ENCODE results near the gene SLX4IP.
A peak's percentile ranks its signal among the peaks of the same experiment; 100 is the strongest.
"Not testable (repeated sequence)": the region's sequence is repeated elsewhere in the genome, so short reads cannot be mapped to it uniquely, and the experiment has no call there.

Gene SLX4IP

DNA sequence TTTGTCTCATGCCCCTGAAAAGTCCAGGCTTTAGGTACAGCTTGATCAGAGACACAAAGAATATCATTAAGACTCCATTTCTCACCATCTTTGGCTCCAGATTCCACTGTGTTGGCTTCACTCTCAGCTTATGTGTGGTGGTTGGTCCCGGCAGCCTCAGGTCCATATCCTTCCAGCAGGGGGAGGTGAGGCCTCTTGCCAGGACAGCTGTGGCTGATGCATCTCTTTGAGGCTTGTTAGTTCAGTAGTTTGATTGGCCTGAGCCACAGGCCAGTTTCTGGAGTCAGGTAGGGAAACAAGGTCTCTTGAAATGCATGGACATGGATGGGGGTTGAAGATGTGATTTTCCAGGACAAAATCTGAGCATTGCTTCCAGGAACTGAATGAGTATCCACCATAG is 176.3 kb downstream of the SLX4IP start:
- peak; percentile 18 for DNase-seq

DNA sequence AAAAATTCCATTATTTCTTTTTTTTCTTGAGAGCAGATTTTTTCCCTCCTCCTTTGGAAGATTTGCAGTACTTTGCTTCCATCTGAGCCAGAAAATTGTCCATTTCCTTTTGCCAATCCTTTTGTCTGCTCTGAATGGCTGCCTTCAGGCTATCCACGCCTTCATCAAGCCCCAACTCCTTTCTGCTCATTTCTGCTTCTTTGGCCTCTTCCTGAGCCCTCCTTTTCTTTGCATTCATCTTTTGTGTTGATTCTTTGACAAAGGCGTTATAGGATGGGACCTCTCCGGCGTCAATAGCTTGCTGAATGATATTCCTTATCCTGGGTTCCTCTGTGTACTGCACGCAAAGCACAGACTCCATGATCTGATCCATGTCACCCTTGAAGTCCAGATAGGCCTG is 178.3 kb downstream of the SLX4IP start:
- not testable (repeated sequence) for DNase-seq

DNA sequence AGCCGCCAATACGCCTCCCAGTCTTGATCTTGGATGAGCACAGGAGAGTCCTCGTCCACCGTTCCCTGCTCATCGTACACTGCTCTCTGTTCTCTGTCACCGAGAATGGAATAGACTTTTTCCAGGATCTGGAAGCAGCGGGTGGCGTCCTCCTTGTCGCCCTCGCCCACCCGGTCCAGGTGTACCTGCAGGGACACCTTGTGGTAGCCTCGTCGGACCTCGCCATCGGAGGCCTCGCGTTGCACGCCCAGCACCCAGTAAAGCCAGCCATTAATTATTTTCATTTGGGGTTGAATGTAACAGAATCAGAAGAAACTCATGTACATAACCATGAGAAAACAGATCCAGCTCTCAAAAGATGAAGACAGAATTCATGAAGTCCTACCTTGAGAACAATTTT is 178.8 kb downstream of the SLX4IP start:
- no peak for DNase-seq

DNA sequence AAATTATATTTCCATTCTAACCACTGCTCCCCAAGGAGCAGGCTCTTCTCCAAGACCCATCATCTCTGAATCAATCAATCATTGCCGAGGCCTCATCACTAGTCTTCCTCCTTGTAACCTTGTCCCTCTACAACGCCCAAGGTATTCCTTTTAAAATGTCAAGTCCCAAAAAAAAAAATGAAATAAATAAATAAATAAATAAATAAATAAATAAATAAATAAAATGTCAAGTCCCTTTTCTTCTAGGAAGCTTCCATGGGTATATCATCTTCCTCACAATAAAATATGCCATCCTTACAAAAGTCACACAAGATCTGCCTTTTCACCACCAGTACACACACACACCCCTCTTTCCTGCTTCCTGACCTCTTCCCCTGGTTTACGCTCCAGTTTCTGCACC is 181.1 kb downstream of the SLX4IP start:
- DNase-seq = no peak

DNA sequence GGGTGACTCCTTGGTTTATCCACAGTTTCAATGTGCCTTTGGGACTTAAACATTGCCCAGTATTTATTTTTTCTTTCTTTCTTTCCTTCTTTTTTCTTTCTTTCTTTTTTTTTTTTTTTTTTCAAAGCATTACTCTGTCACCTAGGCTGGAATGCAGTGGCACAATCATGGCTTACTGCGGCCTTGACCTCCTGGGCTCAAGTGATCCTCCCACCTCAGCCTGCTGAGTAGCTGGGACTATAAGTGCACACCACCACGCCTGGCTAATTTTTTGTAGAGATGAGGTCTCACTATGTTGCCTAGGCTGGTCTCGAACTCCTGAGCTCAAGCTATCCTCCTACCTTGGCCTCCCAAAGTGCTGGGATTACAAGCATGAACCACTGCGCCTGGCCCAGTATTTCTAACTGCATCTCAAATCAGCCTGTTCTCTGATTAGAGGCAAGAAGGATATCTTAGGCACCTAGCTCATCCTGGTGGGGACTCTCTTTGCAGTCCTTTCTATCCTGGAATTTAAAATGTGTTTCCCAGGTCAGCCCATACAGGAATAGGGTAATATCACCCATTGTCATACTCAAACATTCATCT is 182.5 kb downstream of the SLX4IP start:
- DNase-seq = not testable (repeated sequence)

GRCh38 chr20:10618611-10619245 is 183.6 kb downstream of the SLX4IP start:
- no peak for DNase-seq

GRCh38 chr20:10619427-10619826 is 184.3 kb downstream of the SLX4IP start:
- no peak for DNase-seq

DNA sequence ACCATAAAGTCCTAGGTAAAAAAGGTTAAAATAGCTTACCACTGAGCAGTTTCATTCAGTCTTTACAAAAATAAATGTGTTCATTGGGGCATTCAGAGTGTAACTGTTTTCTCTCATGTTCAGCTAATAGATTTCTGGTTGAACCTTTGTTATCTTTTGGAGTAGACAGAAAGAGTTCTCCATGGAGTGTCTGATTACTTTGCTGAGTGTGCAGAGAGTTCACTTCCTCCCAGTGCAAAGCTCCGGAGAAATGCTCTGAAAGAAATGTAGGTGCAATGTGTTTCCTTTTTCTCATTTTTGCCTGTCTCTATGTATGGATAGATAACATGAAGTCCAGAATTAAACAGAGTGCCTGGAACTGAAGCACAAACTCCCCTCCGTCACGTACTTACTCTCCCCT is 186.0 kb downstream of the SLX4IP start:
- no peak for DNase-seq

DNA sequence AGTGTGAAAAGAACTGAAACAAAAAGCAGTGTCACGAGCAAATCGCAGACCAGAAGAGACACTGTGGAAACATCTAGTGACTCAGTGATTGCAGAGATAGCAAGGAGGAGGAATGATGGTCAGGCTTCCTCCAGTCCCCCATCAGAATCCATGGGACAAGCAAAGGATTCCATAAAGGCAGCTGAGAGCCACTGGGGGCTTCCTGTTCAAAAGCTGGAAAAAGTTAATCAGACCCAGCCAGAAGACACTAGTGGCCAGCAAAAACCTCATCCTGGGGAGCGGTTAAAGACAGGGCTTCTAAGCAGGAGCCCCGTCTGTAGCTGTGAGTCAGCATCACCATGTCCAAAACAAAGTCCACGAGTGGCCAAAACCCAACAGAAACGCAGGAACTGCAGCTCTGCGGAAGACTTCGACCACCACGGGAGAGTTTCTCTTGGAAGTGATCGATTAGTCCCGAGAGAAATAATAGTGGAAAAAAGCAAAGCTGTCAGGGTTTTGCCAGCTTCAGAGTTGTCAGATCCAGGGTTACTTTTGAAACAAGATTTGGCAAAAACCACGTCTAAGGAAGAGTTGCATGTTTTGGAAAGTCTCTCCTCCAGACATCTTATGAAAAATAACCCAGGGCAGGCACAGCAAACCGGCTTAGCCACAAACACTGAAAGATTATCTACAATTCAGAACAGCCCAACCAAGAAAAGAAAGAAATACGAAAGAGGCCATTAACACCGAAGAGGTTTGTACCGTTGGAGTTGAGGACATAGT is 187.7 kb downstream of the SLX4IP start:
- DNase-seq = no peak

DNA sequence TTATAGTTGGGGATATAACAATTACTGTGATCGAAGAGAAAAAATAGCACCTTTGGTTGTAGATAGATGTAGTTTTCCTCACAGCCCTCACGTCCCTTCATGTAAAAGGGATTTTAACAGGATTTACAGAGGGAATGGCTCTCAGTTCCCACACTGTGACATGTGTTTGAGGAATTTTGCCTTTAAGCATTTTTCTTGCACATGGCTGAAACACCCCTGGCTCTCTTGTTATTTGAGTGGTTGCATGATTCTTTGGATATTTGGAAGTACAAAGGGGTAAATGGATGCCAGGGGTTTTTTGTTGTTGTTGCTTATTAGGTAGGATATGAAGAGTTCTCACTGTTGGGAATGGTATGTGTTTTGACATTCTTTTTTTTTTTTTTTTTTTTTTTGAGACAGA is 190.5 kb downstream of the SLX4IP start:
- DNase-seq = no peak

GRCh38 chr20:10626896-10627295 is 191.8 kb downstream of the SLX4IP start:
- DNase-seq = no peak

- no peak for DNase-seq
These were observed 195.0 kb downstream of the SLX4IP start for GRCh38 chr20:10629946-10630650.

DNA sequence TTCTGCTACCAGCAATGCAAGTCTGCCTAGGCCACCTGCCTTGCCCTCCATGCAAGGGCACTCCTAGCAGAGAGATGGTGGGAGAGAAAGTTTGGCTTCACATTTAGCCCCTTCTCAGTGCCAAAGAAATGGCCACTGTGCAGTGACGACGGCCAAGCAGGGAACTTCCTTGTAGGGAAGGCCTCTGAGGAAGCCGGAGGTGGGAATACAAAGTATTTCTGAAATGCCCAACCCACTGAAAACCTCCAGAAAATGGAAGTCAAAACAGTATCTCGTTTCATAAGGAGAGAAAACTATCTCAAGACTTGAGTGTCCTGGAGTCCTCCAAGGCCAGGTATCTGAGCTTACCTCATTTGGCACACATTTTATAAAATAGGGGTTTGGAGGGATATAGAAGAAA is 196.0 kb downstream of the SLX4IP start:
- DNase-seq = no peak

GRCh38 chr20:10632721-10633509 is 197.8 kb downstream of the SLX4IP start:
- DNase-seq = no peak

DNA sequence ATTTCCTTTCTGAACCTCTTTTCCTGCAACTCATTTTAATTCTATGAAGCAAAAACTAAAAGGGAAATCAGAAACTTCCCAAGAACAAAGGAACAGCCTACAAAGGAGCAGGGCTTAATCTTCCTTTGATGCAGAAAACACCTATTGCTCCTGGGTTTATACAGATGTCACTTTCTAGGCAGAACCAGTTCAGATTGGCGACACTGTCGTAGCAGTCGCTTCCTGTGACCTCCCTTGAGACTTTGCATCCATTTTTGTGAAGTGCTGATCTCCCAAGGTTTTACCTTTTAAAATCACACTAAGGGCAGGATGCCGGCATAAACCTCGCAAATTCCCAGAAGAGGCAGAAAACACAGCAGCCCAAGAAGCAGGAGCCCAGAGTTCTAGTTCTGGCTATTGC is 198.6 kb downstream of the SLX4IP start:
- no peak for DNase-seq

DNA sequence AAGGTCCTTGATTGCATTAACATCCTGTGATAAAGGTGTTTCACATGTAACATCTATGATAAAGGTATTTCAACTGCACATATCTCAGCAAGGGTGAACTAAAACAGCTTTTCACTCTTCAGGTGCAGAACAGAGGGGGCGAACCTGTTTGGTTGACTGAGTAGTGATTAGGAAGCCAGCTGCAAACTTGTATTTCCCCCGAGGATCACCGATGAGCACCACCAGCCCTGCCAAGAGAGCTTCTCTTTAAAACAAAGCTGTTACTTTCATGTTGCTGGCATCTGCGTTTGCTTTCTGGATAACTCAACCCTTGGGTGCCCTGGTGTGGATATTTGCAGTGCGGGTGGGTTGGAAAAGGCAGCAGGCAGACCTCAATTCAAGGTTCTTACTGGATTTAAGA is 199.1 kb downstream of the SLX4IP start:
- DNase-seq = no peak

- no peak for DNase-seq
These were observed 199.7 kb downstream of the SLX4IP start for GRCh38 chr20:10634683-10635411.

DNA sequence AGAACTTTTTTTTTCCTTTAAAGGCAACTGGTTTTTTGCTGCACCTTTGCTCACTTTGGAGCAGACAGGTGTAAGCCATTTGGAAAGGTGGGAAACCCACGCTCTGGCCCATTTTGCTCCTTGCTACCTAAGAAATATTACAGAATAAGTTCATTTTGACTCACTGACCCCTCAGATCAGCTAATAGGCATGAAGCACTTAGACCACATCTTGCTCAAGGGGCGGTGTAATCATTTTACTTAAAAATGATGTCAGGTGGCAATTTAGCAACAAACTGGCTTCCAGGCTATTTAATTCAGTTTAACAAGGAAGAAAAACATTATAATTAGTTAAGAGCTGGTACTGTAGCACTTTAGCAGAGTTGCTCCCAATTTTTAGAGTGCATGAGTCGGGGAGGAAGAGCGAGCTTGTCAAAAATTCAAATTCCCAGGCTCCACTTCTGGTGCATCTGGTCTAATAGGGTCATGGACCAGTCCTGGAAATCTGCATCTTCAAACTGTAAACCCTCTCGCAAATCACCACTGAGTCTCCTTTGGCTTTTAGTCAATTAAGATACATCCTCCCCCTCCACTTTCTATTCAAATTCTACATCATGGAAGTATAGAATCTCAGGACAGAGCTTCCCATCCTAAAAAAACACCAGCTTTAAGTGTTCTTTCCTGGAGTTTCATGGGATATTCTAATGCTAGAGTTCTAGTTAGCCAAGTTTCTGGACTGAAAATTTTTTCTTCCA is 200.5 kb downstream of the SLX4IP start:
- no peak for DNase-seq

- no peak for DNase-seq
These were observed 201.3 kb downstream of the SLX4IP start for GRCh38 chr20:10636326-10636818.

- no peak for DNase-seq
These were observed 202.0 kb downstream of the SLX4IP start for GRCh38 chr20:10637031-10637559.

- no peak for DNase-seq
These were observed 202.5 kb downstream of the SLX4IP start for GRCh38 chr20:10637563-10637962.
